ENCODE data around the gene RGS12.

Gene RGS12

GRCh38 chr4:3328814-3329663 lies 36.2 kb downstream of the RGS12 start:
- DNase-seq, result no peak

GRCh38 chr4:3329887-3330286 lies 37.1 kb downstream of the RGS12 start:
- DNase-seq, result no peak

GRCh38 chr4:3330707-3331106 lies 37.9 kb downstream of the RGS12 start:
- DNase-seq, result no peak

- DNase-seq, result no peak
These were observed 38.9 kb downstream of the RGS12 start for GRCh38 chr4:3331511-3332394.

- no peak for DNase-seq
These were observed 39.7 kb downstream of the RGS12 start for GRCh38 chr4:3332498-3332897.

GRCh38 chr4:3334316-3334715 lies 41.5 kb downstream of the RGS12 start:
- no peak for DNase-seq

- DNase-seq, result no peak
These were observed 42.6 kb downstream of the RGS12 start for GRCh38 chr4:3335385-3335784.

GRCh38 chr4:3335982-3336381 lies 43.2 kb downstream of the RGS12 start:
- DNase-seq, result no peak

GRCh38 chr4:3336382-3337356 lies 43.8 kb downstream of the RGS12 start:
- no peak for DNase-seq

- DNase-seq, result no peak
These were observed 44.5 kb downstream of the RGS12 start for GRCh38 chr4:3337357-3337732.

- DNase-seq, result no peak
These were observed 45.0 kb downstream of the RGS12 start for GRCh38 chr4:3337811-3338210.

- no peak for DNase-seq
These were observed 45.6 kb downstream of the RGS12 start for GRCh38 chr4:3338321-3338838.

- no peak for DNase-seq
These were observed 46.2 kb downstream of the RGS12 start for GRCh38 chr4:3338976-3339531.

GRCh38 chr4:3339577-3339976 lies 46.8 kb downstream of the RGS12 start:
- no peak for DNase-seq

- DNase-seq, result no peak
These were observed 47.3 kb downstream of the RGS12 start for GRCh38 chr4:3340038-3340699.

GRCh38 chr4:3340700-3341083 lies 47.9 kb downstream of the RGS12 start:
- peak in 1 of 56 donors; percentile 21 for DNase-seq

GRCh38 chr4:3341760-3342159 lies 48.9 kb downstream of the RGS12 start:
- no peak for DNase-seq

- DNase-seq, result no peak
These were observed 49.5 kb downstream of the RGS12 start for GRCh38 chr4:3342182-3342854.

All from nucleus accumbens (tissue), 56 donors.